Measurements from ENCODE around the gene LEMD3. TPM values are rescaled to one million over a fixed set of nuclear protein-coding genes. Genes with fewer than 3 reads are reported as not detected.

The LEMD3 gene
- total and polyA plus RNA-seq, 2 of the 8 experiments (the other 6 are each of a cell fraction or from before 2014, with no cell fraction given), result 5.8 to 33.2 TPM

DNA sequence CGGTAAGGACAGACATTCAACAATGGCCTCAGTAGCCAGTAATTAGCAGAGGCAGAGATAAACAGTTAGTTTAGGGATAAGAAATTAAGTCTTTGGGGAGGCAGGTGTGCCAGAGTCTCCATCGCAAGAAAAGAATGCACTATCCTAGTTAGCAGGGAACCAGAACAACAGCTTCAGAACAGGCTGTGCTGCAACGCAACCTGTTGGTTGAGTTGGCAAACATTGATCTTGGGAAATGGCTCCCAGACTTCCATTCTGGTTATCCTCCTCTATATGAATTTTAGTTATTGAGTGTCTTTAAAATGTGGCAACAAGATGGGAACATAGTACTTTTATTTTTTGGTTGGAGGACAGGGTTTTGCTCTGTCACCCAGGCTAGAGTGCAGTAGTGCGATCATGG lies 12.3 kb upstream of the LEMD3 start:
- POLR2A ChIA-PET (ENCODE audit: partially characterized antibody), result no interaction called here
- TF ChIP-seq NRF1 (IDR thresholded peaks at IDR 0.05; ENCODE audit: low read depth, low read length), result no peak
- no peak for TF ChIP-seq SP4 (IDR thresholded peaks at IDR 0.05; ENCODE audit: low read length)
- no peak for TF ChIP-seq SAP30 (IDR thresholded peaks at IDR 0.05; ENCODE audit: insufficient read depth, insufficient replicate concordance, low read length)
- TF ChIP-seq PHF8 (conservative IDR thresholded peaks at IDR 0.05; ENCODE audit: low read depth, low read length), result no peak
- TF ChIP-seq KDM1A (IDR thresholded peaks at IDR 0.05; ENCODE audit: borderline replicate concordance, low read length), result no peak
- no peak for TF ChIP-seq GABPA (IDR thresholded peaks at IDR 0.05; ENCODE audit: borderline replicate concordance, insufficient read depth, low read length)
- TF ChIP-seq CREB1 (IDR thresholded peaks at IDR 0.05), result no peak
- TF ChIP-seq SP1 (IDR thresholded peaks at IDR 0.05; ENCODE audit: low read depth, low read length), result no peak
- TF ChIP-seq, protein P1, sequence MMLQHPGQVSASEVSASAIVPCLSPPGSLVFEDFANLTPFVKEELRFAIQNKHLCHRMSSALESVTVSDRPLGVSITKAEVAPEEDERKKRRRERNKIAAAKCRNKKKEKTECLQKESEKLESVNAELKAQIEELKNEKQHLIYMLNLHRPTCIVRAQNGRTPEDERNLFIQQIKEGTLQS (IDR thresholded peaks at IDR 0.05; ENCODE audit: insufficient read depth, low read depth, low read length), result no peak
- TF ChIP-seq POLR2A (IDR thresholded peaks at IDR 0.05; ENCODE audit: control extremely low read depth in 1 of 2, low read depth in 2 of 2, low read length in 2 of 2), result no peak
- no peak for TF ChIP-seq HDAC6 (IDR thresholded peaks at IDR 0.05; ENCODE audit: low read depth, low read length)
- no peak for TF ChIP-seq SIX5 (IDR thresholded peaks at IDR 0.05; ENCODE audit: low read depth, low read length)
- no peak for TF ChIP-seq SUZ12 (IDR thresholded peaks at IDR 0.05; ENCODE audit: low read length)
- TF ChIP-seq RFX5 (IDR thresholded peaks at IDR 0.05; ENCODE audit: borderline replicate concordance, low read depth, low read length), result no peak
- no peak for TF ChIP-seq SRF (IDR thresholded peaks at IDR 0.05; ENCODE audit: low read depth, low read length)
- no peak for TF ChIP-seq EGR1 (IDR thresholded peaks at IDR 0.05; ENCODE audit: borderline replicate concordance, low read depth, low read length)

More for the DNA sequence above, 12.3 kb upstream of the LEMD3 start:
- Histone ChIP-seq H4K5ac (ENCODE audit: insufficient read length, low read depth, low read length) (no peak overlapping the region), H3K56ac (replicated peaks; ENCODE audit: insufficient read length, low read depth, low read length) (no peak overlapping the region), H3K9me3 (ENCODE audit: insufficient read depth in 2 of 2, low read depth in 1 of 2, low read length in 1 of 2) (no peaks in the 10 kb centered on the region), H3K27me3 (replicated peaks in 1 of 4; ENCODE audit: control insufficient read depth in 3 of 4, extremely low read depth in 1 of 4, insufficient read depth in 3 of 4, low read length in 3 of 4) (no peaks in the 10 kb centered on the region), H3K79me1 (ENCODE audit: low read depth, low read length) (no peaks in the 10 kb centered on the region), H3K14ac (ENCODE audit: insufficient read length) (no peak overlapping the region), H4K8ac (ENCODE audit: extremely low read depth, insufficient read depth, low read length) (no peak overlapping the region), H3K4me1 (replicated peaks in 1 of 4; ENCODE audit: control insufficient read depth in 3 of 4, insufficient read depth in 4 of 4, low read length in 3 of 4) (no peaks in the 10 kb centered on the region), H3K4me2 (ENCODE audit: insufficient read depth in 1 of 2, low read depth in 2 of 2, low read length in 2 of 2) (no peak overlapping the region), H2AFZ (ENCODE audit: low read length) (peak overlapping the region; percentile 95; the same call in 1 of the 2 replicates), H3K23ac (ENCODE audit: insufficient read length) (no peak overlapping the region), H3K36me3 (ENCODE audit: control insufficient read depth in 2 of 4, insufficient read depth in 4 of 4, low read length in 3 of 4) (no peaks in the 10 kb centered on the region), H3K4ac (replicated peaks; ENCODE audit: insufficient read length, low read depth, low read length) (no peak overlapping the region), H2AK5ac (ENCODE audit: low read depth, low read length) (no peak overlapping the region), H2BK120ac (replicated peaks; ENCODE audit: low read depth, low read length) (no peak overlapping the region), H4K91ac (replicated peaks; ENCODE audit: insufficient read length, low read length) (no peak overlapping the region), H3K79me2 (ENCODE audit: control insufficient read depth in 1 of 2, insufficient read depth in 2 of 2, low read length in 2 of 2) (no peaks in the 10 kb centered on the region), H2BK15ac (ENCODE audit: low read length) (no peak overlapping the region), H3K9ac (replicated peaks in 1 of 4; ENCODE audit: extremely low read depth in 1 of 4, low read depth in 3 of 4, low read length in 3 of 4) (no peak overlapping the region), H2BK5ac (ENCODE audit: low read depth, low read length) (no peak overlapping the region), H3K27ac (ENCODE audit: low read depth, low read length) (no peak overlapping the region), H2BK20ac (ENCODE audit: low read length) (no peak overlapping the region), H3K4me3 (ENCODE audit: extremely low read depth in 1 of 4, insufficient read depth in 2 of 4, low read depth in 3 of 4, low read length in 4 of 4) (no peak overlapping the region), H3K23me2 (ENCODE audit: low read depth, low read length) (no peaks in the 10 kb centered on the region), H2BK12ac (ENCODE audit: low read depth, low read length) (no peak overlapping the region), H3K18ac (ENCODE audit: extremely low read depth, low read length) (no peak overlapping the region), H4K20me1 (replicated peaks in 1 of 2; ENCODE audit: control insufficient read depth in 1 of 2, insufficient read depth in 2 of 2, low read length in 2 of 2) (no peaks in the 10 kb centered on the region)
- 90% methylated on average over 4 of the region's 4 CpGs; no CpG with 5 or more reads in 1 of the 2 experiments for WGBS, 2 experiments (ENCODE audit: extremely low coverage in 1 of 2, insufficient coverage in 1 of 2, insufficient read length in 1 of 2, insufficient replicate concordance in 2 of 2, low coverage in 1 of 2, low lambda C conversion rate in 2 of 2, missing lambda C conversion rate in 1 of 2)
- no peak for FAIRE-seq
- CTCF ChIA-PET (ENCODE audit: partially characterized antibody), result interaction anchor here (0.7 to 1.3 kb wide), 3 partner anchors 14 to 56 kb away, joined by 3 read pairs; no protein-coding TSS in a partner anchor
- no peak for DNase-seq (ENCODE audit: low read depth in 1 of 2, low spot score in 2 of 2)

All from H1 (cell line).